Subcutaneous abdominal adipose tissue (tissue), 5 donors: ENCODE measurements around the gene SHC3.

Source experiments
- H3K27ac ChIP-seq: one replicate; pipeline ENCODE4 v1.7.0; 2013; ENCODE audit warnings: low read depth, mild to moderate bottlenecking, inconsistent platforms, low read length, moderate library complexity
- H3K27me3 ChIP-seq, 5 donors: one replicate each; pipeline ENCODE4 v1.7.0; 2013; ENCODE audit warnings: low read length in 5 of 5, inconsistent platforms in 1 of 5; ENCODE audit not compliant: control insufficient read depth in 5 of 5, insufficient read depth in 4 of 5
- H3K36me3 ChIP-seq, 5 donors: one replicate each; pipeline ENCODE4 v1.7.0; 2013; ENCODE audit warnings: low read length in 5 of 5; ENCODE audit not compliant: control insufficient read depth in 5 of 5, insufficient read depth in 5 of 5
- H3K4me1 ChIP-seq, 5 donors: one replicate each; pipeline ENCODE4 v1.7.0; 2013; ENCODE audit warnings: low read length in 5 of 5, mild to moderate bottlenecking in 3 of 5, moderate library complexity in 1 of 5; ENCODE audit not compliant: control insufficient read depth in 5 of 5, insufficient read depth in 5 of 5
- H3K4me3 ChIP-seq, 5 donors: one replicate each; pipeline ENCODE4 v1.7.0; 2013; ENCODE audit warnings: low read length in 5 of 5, low read depth in 1 of 5
- H3K9ac ChIP-seq, 5 donors: one replicate each; pipeline ENCODE4 v1.7.0; 2013; ENCODE audit warnings: low read length in 5 of 5, mild to moderate bottlenecking in 4 of 5, moderate library complexity in 3 of 5
- H3K9me3 ChIP-seq, 5 donors: one replicate each; pipeline ENCODE4 v1.7.0; 2013; ENCODE audit warnings: low read length in 5 of 5; ENCODE audit not compliant: control insufficient read depth in 5 of 5
- donor health status: healthy.
- donor health status: healthy.
- donor health status: healthy.
- donor health status: healthy.
- donor health status: healthy.

Gene SHC3

GRCh38 chr9:89165341-89165740 lies 13.3 kb downstream of the SHC3 start:
- no peaks in the 10 kb centered on the region for H3K4me1 ChIP-seq
- no peak overlapping the region for H3K9ac ChIP-seq
- no peak overlapping the region for H3K27ac ChIP-seq
- peaks cover 0 to 6% (median 0%) of the 10 kb centered on the region in 5 donors for H3K9me3 ChIP-seq
- H3K4me3 ChIP-seq: no peak overlapping the region
- no peaks in the 10 kb centered on the region for H3K36me3 ChIP-seq
- H3K27me3 ChIP-seq: no peaks in the 10 kb centered on the region

DNA sequence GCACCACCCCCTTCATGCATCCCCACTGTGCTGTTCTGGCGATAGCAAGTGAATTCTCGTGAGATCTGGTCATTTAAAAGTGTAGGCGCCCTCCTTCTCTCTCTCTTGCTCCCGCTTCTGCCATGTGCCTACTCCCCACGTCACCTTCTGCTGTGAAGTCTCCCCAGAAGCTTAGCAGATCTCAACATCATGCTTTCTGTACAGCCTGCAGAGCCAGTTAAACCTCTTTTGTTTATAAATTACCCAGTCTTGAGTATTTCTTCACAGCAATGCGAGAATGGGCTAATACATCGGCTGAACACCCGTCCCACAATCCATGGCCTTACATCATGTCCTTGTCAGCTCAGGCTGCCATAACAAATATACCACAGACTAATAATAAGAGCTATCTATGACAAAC lies 17.4 kb downstream of the SHC3 start:
- no peaks in the 10 kb centered on the region for H3K36me3 ChIP-seq
- H3K9ac ChIP-seq: no peak overlapping the region
- H3K4me3 ChIP-seq: no peak overlapping the region
- H3K4me1 ChIP-seq: no peaks in the 10 kb centered on the region
- H3K27me3 ChIP-seq: no peaks in the 10 kb centered on the region
- no peak overlapping the region for H3K27ac ChIP-seq
- H3K9me3 ChIP-seq: peaks cover 0 to 6% (median 0%) of the 10 kb centered on the region in 5 donors

GRCh38 chr9:89160806-89161205 lies 17.8 kb downstream of the SHC3 start:
- Histone ChIP-seq H3K36me3 (no peaks in the 10 kb centered on the region), H3K4me1 (no peaks in the 10 kb centered on the region), H3K27me3 (no peaks in the 10 kb centered on the region), H3K9me3 (peaks cover 0 to 6% (median 0%) of the 10 kb centered on the region in 5 donors), H3K27ac (no peak overlapping the region), H3K9ac (no peak overlapping the region), H3K4me3 (no peak overlapping the region)

- Histone ChIP-seq H3K27ac (no peak overlapping the region), H3K4me3 (no peak overlapping the region), H3K4me1 (peaks cover 0 to 5% (median 0%) of the 10 kb centered on the region in 5 donors), H3K9ac (no peak overlapping the region), H3K27me3 (no peaks in the 10 kb centered on the region), H3K9me3 (peaks cover 0 to 3% (median 0%) of the 10 kb centered on the region in 5 donors), H3K36me3 (no peaks in the 10 kb centered on the region)
Measured at GRCh38 chr9:89154651-89155336, 23.8 kb downstream of the SHC3 start.

DNA sequence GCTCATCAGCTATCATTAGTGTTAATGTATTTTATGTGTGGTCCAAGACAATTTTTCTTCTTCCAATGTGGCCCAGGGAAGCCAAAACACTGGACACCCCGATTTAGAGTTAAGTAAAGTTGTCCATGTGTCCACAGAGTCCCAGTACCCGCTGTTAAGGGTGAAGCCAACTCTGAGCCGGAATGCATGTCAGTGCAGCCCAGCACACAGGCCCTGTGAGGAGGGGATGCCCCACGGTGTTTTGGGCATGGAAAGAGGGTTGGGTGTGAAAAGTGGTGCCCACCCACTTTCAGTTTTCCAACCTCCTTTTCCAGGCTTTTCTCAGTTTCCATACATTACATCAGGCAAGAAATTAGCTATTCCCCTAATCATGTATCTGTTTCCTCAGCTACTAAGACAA lies 24.4 kb downstream of the SHC3 start:
- Histone ChIP-seq H3K4me1 (peaks cover 0 to 5% (median 0%) of the 10 kb centered on the region in 5 donors), H3K4me3 (no peak overlapping the region), H3K27ac (no peak overlapping the region), H3K9ac (no peak overlapping the region), H3K9me3 (peaks cover 0 to 3% (median 0%) of the 10 kb centered on the region in 5 donors), H3K36me3 (no peaks in the 10 kb centered on the region), H3K27me3 (no peaks in the 10 kb centered on the region)

GRCh38 chr9:89153232-89154017 lies 25.2 kb downstream of the SHC3 start:
- H3K4me3 ChIP-seq: no peak overlapping the region
- no peaks in the 10 kb centered on the region for H3K27me3 ChIP-seq
- no peaks in the 10 kb centered on the region for H3K36me3 ChIP-seq
- H3K9me3 ChIP-seq: peaks cover 0 to 3% (median 0%) of the 10 kb centered on the region in 5 donors
- H3K9ac ChIP-seq: no peak overlapping the region
- H3K27ac ChIP-seq: no peak overlapping the region
- peaks cover 0 to 5% (median 0%) of the 10 kb centered on the region in 5 donors for H3K4me1 ChIP-seq

GRCh38 chr9:89149726-89150125 lies 28.9 kb downstream of the SHC3 start:
- Histone ChIP-seq H3K36me3 (no peaks in the 10 kb centered on the region), H3K4me1 (peaks cover 0 to 2% (median 0%) of the 10 kb centered on the region in 5 donors), H3K27me3 (no peaks in the 10 kb centered on the region)

GRCh38 chr9:89145097-89145496 lies 33.5 kb downstream of the SHC3 start:
- Histone ChIP-seq H3K27me3 (no peaks in the 10 kb centered on the region), H3K9me3 (no peaks in the 10 kb centered on the region), H3K9ac (no peak overlapping the region), H3K36me3 (no peaks in the 10 kb centered on the region), H3K4me3 (no peak overlapping the region), H3K27ac (no peak overlapping the region), H3K4me1 (no peaks in the 10 kb centered on the region)

More at GRCh38 chr9:89149726-89150125, 28.9 kb downstream of the SHC3 start:
- no peak overlapping the region for H3K4me3 ChIP-seq
- H3K9me3 ChIP-seq: no peaks in the 10 kb centered on the region
- no peak overlapping the region for H3K27ac ChIP-seq
- no peak overlapping the region for H3K9ac ChIP-seq

- H3K27ac ChIP-seq: no peak overlapping the region
- H3K4me3 ChIP-seq: no peak overlapping the region
- no peak overlapping the region for H3K9ac ChIP-seq
- H3K4me1 ChIP-seq: no peaks in the 10 kb centered on the region
- no peaks in the 10 kb centered on the region for H3K9me3 ChIP-seq
- no peaks in the 10 kb centered on the region for H3K27me3 ChIP-seq
- H3K36me3 ChIP-seq: no peaks in the 10 kb centered on the region
Measured at GRCh38 chr9:89144238-89144637, 34.4 kb downstream of the SHC3 start.

DNA sequence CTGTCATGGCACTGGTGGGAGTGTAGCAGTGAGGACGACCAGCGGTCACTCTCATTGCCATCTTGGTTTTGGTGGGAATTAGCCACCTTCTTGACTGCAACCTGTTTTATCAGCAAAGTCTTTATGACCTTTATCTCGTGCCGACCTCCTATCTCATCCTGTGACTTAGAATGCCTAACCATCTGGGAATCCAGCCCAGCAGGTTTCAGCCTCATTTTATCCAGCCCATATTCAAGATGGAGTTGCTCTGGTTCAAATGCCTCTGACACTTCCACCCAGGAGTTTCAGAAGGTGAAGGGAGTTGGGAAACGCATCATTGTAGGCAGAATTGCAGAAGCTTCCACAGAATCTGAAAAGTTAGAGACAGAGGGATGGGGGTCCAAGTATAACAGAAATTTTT lies 35.4 kb downstream of the SHC3 start:
- Histone ChIP-seq H3K4me3 (no peak overlapping the region), H3K27me3 (no peaks in the 10 kb centered on the region), H3K9ac (no peak overlapping the region), H3K4me1 (no peaks in the 10 kb centered on the region), H3K9me3 (no peaks in the 10 kb centered on the region), H3K27ac (no peak overlapping the region), H3K36me3 (no peaks in the 10 kb centered on the region)
